SK-N-SH treated with all-trans-retinoic acid at 6 μM for 48 hours (cell line): Measurements from ENCODE around the gene TAOK1.

Experiments
- ARNTL ChIP-seq: fragments of 450-650 bp; formaldehyde crosslinking; IDR thresholded peaks from 2 replicates; pipeline ENCODE4 v1.5.0; 2020; ENCODE audit warnings: low read depth, mild to moderate bottlenecking, moderate library complexity, borderline replicate concordance
- CSDC2 ChIP-seq: fragments of 250-450 bp; sonication (Bioruptor Pico); IDR thresholded peaks from 2 replicates; pipeline ENCODE4 v1.5.0; 2020; ENCODE audit warnings: mild to moderate bottlenecking, moderate library complexity
- ESRRG ChIP-seq: fragments of 250-450 bp; sonication (Bioruptor Pico); IDR thresholded peaks from 2 replicates; pipeline ENCODE4 v1.6.1; 2021; ENCODE audit warnings: mild to moderate bottlenecking
- GLIS3 ChIP-seq: fragments of 250-450 bp; sonication (Bioruptor Pico); IDR thresholded peaks from 2 replicates; pipeline ENCODE4 v1.5.0; 2020; ENCODE audit warnings: mild to moderate bottlenecking, moderate library complexity
- OSR1 ChIP-seq: fragments of 250-450 bp; sonication (Bioruptor Pico); IDR thresholded peaks from 2 replicates; pipeline ENCODE4 v1.8.0; 2022; ENCODE audit warnings: moderate library complexity, mild to moderate bottlenecking, inconsistent platforms
- PATZ1 ChIP-seq: fragments of 250-450 bp; sonication (Bioruptor Pico); IDR thresholded peaks from 2 replicates; pipeline ENCODE4 v1.8.0; 2020; ENCODE audit warnings: mild to moderate bottlenecking, moderate library complexity, borderline replicate concordance
- PPARA ChIP-seq: fragments of 250-450 bp; sonication (Bioruptor Pico); IDR thresholded peaks from 2 replicates; pipeline ENCODE4 v1.5.0; 2020; ENCODE audit warnings: mild to moderate bottlenecking, borderline replicate concordance
- TCF4 ChIP-seq: fragments of 250-450 bp; sonication (Bioruptor Pico); IDR thresholded peaks from 2 replicates; pipeline ENCODE4 v1.8.0; 2021; ENCODE audit warnings: mild to moderate bottlenecking, moderate library complexity, borderline replicate concordance
- ZFP3 ChIP-seq: fragments of 250-450 bp; sonication (Bioruptor Pico); IDR thresholded peaks from 2 replicates; pipeline ENCODE4 v1.5.0; 2020; ENCODE audit warnings: mild to moderate bottlenecking, moderate library complexity
- ZFP30 ChIP-seq: fragments of 450-650 bp; formaldehyde crosslinking; IDR thresholded peaks from 2 replicates; pipeline ENCODE4 v1.5.0; 2022; ENCODE audit warnings: mild to moderate bottlenecking, moderate library complexity
- ZNF8 ChIP-seq: fragments of 450-650 bp; formaldehyde crosslinking; IDR thresholded peaks from 2 replicates; pipeline ENCODE4 v1.5.0; 2020; ENCODE audit warnings: mild to moderate bottlenecking, moderate library complexity

- no peak for TF ChIP-seq PATZ1
- no peak for TF ChIP-seq ARNTL (CRISPR knock-in tag)
- no peak for TF ChIP-seq OSR1 (CRISPR knock-in tag)
- no peak for TF ChIP-seq PPARA
- no peak for TF ChIP-seq TCF4 (CRISPR knock-in tag)
- TF ChIP-seq ZNF8 (CRISPR knock-in tag), result no peak
- no peak for TF ChIP-seq ZFP3 (CRISPR knock-in tag)
- no peak for TF ChIP-seq ZFP30 (CRISPR knock-in tag)
- TF ChIP-seq GLIS3, result no peak
- no peak for TF ChIP-seq ESRRG (CRISPR knock-in tag)
- TF ChIP-seq CSDC2 (CRISPR knock-in tag), result no peak
These were observed 173.7 kb downstream of the TAOK1 start for GRCh38 chr17:29563816-29564215.
